ENCODE measurements around the gene SDHA. TPM values are rescaled to one million over a fixed set of nuclear protein-coding genes. Genes with fewer than 3 reads are reported as not detected.

Gene SDHA
- 95.0 and 95.9 TPM in 2 replicates for total RNA-seq

DNA sequence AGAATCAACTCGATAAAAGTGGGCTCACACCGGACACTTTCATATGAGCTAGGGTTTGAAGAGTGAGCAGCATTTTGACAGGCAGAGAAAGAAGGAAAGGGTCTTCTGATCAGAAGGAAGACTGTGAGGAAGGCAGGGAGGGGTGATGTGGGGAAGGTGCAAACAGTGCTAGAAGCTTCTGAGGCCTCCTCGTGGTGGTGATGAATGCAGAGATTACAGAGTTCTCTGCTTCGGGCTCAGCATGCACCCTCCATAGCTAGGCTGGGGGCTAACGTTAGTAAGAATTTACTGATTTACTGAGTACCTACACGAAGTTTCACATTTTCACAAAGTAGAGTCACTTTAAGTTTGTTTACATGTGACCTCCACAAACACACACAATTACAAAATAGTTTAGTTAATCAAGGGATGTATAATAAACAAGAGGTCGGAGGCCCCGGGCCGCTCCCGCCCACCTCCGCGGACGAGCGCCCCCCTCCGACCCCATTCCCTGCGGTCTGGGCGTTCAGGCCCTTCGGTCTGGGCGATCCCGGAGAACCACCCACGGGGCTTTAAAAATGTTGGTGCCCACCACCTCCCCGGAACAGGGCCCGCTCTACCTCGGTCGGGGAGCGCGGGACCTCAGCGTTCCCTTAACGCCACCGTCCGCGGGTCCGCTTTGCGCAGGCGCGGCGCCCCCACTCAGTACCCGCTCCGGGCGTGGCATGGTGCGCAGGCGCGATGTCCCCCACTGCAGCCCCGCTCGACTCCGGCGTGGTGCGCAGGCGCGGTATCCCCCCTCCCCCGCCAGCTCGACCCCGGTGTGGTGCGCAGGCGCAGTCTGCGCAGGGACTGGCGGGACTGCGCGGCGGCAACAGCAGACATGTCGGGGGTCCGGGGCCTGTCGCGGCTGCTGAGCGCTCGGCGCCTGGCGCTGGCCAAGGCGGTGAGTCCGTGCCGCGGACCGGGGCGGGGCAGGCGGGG, at the start of gene SDHA, which contains the start of gene CCDC127:
SDHA (plus strand) TSS at position 827 of the 963 bp plus-strand sequence; CDS start at position 863, 36 bp downstream.
CCDC127 (minus strand) TSS at position 660 of the 963 bp plus-strand sequence. CDS start 1,304 bp downstream, outside the sequence.
- DNase-seq (ENCODE audit: low read depth in 2 of 2), result peak; percentile 93 to 97

DNA sequence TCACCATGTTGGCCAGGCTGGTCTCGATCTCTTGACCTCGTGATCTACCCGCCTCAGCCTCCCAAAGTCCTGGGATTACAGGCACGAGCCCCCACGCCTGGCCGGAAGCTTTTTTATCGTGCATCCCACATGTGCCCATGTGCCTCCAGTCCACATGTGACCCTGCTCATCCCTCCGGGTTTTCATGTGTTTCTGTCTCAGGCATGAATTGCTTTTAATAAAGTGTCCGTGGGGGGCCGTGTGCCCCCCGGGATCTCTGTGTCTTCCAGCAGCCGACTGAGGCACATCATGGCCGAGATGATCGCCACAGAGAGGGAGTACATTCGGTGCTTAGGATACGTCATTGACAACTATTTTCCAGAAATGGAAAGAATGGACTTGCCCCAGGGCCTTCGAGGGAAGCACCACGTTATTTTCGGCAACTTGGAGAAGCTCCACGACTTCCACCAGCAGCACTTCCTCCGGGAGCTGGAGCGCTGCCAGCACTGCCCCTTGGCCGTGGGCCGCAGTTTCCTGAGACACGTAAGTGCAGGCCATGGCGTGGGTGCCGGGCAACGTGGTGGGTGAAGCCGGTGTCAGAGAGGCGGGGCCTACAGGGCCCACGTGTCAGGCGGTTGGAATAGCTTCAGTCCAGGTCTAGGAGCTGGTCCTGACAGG, 48.9 kb upstream of the SDHA start:
- DNase-seq (ENCODE audit: low read depth in 2 of 2), result peak; percentile 64 to 97

DNA sequence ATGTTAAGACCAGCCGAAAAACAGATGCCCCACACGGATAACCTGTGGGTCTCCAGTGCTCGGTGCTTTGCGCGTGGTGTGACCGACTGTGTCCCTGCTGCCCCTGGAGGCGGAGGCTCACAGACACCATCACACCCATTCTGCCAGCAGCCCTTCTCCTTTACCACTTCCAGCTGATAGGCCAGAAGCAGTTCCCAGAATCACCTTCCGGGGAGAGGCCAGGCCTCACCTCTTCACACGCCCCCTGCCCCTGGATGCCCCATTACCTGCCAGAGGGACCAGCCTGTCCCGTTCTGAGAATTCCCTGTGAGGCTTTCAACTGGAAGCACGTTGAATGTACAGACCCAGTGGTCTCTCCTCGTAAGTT, 48.4 kb upstream of the SDHA start:
- no peak for DNase-seq (ENCODE audit: low read depth in 2 of 2)

DNA sequence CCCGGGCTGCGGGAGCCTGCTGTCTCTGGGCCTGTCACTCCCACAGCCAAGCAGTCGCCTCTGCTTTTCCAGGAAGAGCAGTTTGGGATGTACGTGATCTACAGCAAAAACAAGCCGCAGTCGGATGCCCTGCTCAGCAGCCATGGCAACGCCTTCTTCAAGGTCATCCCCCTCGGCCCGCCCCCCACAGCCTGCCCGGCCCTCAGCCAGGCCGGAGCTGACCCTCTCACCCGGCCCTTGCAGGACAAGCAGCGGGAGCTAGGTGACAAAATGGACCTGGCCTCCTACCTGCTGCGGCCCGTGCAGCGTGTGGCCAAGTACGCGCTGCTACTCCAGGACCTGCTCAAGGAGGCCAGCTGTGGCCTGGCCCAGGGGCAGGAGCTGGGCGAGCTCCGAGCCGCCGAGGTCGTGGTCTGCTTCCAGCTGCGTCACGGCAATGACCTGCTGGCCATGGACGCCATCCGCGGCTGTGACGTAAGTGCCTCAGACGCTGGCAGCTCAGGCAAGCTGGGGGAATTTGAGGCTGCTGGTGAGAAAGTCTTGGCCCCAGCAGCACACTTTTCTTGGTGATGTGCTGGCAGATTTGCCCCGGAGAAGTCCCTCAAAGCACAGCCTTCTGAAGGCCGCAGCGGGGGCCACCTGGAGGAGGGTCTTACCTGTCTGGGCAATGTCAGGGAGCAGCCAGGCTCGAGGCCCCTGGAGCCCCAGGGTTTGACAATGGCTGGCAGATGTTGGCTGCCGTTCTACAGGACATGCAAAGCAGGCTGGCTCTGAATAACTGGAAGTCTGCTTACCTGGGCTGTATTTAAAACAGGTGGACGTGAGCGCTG, 46.9 kb upstream of the SDHA start:
- DNase-seq (ENCODE audit: low read depth in 2 of 2), result no peak

DNA sequence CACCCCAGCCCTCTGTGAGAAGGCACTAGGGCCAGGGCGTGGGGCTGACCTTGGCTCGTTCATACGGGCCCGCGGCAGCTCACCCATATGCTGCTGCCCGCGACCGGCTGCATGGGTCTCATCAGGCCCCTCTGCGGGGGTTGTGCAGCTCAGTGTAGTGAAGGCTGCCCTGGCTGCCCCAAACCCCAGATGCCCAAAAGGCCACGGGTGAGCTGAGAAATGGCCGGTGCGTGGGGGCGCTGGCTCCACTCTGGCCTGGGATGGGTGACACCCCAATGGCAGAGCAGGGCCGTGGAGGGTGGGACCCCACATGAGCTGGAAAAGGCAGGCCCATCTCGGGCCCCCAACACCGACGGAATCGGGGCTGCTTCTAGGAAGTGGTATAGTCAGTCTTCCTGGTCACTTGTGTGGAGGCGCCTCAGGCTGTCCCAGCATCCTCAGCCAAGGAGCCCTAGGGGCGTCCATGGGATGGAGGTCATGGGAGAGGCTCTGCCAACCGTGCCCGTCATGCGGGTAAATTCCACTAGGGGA, 46.3 kb upstream of the SDHA start:
- DNase-seq (ENCODE audit: low read depth in 2 of 2), result no peak

DNA sequence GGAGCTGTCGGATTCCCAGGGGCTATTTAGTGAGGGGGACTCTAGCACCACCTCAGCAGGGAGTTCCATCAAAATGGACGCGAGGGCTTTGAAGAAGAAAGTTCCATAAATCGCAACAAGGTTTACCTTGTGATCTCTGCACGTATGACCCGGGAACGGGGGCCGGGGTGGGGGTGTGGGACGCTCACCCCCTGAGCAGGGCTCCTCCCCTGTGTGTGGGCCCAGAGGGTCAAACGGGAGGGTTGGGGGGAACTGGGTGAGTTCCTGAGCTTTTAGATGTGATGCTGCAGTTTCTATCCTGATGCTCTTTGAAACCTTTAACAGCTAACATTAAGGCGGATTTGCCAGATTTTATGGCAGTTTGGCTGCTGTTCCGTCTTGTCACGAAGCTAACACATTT, 45.7 kb upstream of the SDHA start:
- no peak for DNase-seq (ENCODE audit: low read depth in 2 of 2)

DNA sequence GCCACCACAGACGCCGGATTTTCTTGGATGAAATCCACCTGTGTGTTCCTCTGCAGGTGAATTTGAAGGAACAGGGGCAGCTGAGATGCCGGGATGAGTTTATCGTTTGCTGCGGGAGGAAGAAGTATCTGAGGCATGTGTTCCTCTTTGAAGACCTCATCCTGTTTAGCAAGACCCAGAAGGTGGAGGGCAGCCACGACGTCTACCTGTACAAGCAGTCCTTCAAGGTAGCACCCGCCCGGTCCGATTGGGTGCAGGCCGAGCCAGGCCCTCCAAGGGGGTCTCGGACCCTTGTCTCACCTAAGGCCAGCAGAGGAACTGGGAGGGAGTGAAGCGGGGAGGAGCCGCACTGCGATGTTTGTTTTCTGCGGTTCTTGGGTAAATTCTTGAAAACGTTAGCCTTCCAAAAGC, 45.3 kb upstream of the SDHA start:
- DNase-seq (ENCODE audit: low read depth in 2 of 2), result no peak

DNA sequence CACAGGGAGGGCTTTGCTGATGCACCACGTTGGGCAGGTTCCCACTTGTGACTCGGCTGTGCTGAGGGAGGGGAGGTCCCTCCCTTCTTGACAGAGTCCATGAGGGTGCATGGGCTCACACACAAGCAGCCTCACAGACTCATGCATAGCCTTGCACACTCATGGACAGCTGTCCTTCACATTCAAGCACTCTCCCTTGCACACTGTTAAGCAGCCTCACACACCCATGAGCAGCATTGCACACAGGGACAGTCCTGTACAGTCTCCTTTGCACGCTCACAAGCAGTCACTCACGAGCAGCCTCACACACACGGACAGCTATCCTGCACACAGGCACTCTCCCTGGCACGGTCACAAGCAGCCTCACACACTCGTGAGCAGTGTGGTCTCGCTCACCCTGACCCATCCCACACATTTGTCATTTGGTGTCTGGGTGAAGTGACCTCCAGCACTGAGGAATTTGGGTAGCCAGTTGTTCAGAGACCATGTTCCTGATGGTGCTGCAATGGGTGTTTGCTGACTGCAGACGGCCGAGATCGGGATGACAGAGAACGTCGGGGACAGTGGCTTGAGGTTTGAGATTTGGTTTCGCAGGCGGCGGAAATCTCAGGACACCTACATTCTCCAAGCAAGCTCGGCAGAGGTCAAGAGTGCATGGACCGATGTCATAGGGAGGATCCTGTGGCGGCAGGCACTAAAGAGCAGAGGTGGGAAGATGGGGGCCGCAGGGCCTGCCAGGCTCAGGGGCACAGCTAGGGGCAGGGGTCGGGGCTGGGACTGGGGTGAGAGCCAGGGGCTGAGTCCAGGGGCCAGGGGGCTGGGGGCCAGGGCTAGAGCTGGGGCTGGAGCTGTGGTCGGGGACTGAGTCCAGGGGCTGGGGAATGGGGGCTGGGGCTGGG, 44.5 kb upstream of the SDHA start:
- DNase-seq (ENCODE audit: low read depth in 2 of 2), result no peak

DNA sequence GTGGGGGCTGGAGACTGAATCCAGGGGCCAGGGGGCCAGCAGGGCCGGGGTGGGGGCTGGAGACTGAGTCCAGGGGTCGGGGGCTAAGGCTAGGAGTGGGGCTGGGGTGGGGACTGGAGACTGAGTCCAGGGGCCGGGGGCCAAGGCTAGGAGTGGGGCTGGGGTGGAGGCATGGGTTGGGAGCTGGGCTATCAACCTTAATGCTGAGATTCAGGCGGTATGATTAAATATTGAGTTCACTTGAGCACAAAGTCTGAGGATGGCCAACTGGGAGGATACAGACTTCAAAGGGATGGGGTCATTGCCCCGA, 43.9 kb upstream of the SDHA start:
- DNase-seq (ENCODE audit: low read depth in 2 of 2), result no peak

DNA sequence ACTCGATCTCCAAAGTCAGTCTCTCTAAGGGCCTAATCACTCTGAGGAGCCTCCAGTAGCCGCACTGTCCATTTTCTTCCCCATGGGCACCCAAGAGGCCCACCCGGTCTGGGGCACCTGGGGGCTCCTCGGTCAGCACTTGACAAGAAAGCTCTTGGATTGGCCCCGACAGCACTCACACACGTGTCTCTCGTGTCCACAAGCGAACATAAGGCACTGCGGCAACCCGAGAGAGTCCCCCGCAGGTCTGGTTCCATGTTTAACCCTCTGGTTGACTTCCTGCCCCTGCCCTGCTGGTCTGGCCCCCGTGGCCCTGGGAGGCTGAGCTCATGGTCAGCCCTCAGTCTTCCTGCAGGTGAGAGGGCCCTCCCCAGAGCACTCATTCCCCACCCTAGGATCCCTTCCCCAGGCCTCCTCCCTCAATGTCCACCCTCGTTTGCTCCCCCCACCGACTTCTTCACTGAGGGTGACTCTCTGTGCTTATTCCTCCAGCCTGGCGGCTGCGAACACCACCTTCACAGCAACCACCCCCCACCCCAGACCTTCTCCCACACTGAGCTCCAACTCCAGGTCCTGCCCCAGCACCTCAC, 43.1 kb upstream of the SDHA start:
- DNase-seq (ENCODE audit: low read depth in 2 of 2), result no peak

DNA sequence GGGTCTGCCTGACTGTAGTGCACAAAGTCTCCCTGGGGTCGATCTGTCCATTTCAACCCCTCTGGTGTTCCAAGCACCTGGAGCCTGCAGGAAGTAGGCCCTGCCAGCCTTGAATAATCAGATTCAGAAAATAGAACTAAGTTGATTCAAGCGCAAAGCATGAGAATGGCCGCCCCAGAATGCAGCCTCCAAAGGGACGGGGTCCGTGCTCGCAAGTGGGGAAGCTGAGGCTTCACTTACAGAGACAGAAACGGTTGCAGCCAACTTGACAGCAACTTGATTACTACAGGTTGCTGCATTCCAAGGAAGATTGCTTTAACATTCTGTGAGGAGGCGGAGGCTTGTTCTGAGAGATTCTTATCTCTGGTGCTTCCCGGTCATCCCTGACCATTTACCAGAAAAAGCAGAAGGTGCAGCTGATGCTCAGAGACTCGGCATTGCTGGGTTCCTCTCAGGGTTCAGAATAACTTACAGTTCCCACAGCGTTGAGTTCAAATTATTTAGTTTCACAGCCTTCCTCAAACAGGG, 41.8 kb upstream of the SDHA start:
- no peak for DNase-seq (ENCODE audit: low read depth in 2 of 2)

DNA sequence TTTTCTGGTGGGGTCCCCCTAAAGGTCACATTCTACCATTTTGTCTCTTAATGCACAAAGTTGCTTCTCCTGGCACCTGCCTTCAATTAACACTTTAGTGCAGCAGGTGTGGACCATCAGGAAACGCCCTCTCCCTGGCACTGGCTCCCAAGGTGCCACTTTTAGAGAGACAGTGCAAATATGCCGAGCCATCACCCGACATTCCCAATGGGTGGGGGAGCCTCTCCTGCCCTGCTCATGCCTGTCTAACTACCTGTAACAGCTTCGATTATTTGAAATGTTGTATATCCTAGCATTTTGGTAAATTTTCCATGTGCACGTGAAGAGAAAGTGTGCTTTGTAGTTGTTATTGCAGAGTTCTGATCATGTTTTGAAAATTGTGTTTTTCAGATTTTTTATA, 40.0 kb upstream of the SDHA start:
- no peak for DNase-seq (ENCODE audit: low read depth in 2 of 2)

DNA sequence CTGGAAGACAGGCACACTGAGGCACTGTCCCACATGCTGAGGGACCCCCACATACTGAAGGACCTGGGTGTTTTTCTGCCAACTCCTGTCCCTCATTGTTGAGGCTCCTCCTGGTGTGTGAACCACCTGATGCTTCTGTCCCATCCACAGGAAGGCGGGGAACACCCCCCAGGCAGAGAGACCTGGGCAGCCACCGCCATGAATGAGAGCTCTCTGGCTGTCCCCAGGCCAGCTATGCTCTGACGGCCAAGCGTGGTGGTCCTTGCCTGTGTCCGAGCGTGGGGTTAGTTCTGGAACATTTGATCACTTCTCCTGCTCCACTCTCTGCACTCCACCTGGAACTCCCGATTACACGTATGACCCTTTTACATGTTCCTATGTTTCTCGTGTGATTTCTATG, 38.7 kb upstream of the SDHA start:
- no peak for DNase-seq (ENCODE audit: low read depth in 2 of 2)

DNA sequence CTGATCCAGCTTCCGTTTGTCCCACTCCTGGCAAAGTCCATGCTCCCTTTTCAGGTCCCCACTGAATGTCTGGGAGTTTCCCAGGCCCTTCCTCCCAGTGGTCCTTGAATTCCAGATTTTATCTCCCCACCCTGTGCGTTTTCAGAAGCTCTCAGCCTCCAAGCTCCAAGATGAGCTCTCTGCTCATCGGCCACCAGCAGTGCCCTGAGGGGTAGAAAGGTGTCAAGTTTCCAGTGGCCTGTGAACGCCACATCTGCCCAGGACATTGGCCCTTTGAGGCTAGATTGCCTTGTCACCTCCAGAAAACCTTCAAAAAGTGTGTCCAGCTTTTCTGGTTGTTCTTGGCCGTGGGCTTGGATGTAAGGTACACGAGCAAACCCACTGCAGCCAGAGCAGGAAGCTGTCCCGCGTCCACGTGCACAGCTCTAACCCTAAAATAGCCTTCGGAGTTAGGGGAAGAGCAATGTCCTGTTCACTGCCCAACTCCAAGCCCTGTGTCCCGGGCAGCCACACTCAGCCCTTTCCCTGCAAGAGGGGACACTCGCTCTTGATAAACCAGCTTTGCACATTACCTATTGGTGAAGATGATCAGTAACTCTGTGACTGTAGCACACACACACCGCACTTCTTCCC, 37.7 kb upstream of the SDHA start:
- DNase-seq (ENCODE audit: low read depth in 2 of 2), result no peak

DNA sequence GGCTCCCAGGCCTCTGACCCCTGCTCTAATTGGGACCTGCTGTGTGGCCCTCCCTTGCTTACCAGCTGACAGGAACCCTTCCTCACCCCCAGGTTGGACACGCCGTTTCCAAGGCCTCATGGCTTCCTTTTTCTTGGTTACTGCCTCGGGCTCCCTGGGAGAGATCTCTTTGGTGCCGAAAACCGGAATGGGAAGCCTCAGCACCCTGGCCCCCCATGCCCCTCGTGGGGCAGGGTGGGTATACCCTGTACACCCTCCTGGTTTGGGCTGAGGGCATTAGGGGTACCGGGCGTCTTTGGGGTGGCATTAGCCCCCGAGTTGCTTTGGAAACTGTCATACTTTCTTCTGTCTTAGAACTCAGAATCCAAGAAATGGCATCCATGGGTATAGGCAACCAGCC, 37.0 kb upstream of the SDHA start:
- no peak for DNase-seq (ENCODE audit: low read depth in 2 of 2)

DNA sequence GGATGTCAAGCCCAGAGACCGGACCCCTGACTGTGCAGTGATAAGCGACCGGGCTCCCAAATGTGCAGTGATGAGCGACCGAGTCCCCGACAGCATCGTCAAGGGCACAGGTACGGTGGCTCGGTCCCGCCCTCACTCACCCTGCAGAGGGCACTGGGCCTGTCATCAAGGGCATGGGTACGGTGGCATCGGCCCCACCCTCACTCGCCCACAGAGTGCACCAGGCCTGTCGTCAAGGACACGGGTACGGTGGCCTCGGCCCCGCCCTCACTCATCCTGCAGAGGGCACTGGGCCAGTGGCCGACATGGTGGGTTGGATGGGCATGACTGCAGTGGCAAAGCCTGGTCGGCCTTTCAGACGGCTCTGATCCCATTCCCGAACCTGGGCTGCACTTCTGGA, 36.6 kb upstream of the SDHA start:
- no peak for DNase-seq (ENCODE audit: low read depth in 2 of 2)

DNA sequence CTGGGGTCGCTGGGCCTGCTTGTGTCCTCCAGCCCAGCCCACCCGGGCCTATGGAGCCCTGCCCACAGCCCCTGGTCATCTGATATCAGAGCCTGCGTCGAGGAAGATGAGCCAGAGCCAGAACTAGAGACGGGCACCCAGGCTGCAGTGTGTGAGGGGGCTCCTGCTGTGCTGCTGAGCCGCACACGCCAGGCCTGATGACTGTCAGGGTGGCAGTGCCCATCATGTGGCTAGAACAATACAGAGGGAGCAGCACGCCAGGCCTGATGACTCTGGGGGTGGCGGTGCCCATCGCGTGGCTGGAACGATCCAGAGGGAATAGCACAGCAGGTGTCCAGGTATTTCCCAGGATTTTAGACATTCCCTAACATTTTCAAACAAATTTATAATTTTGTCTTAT, 36.0 kb upstream of the SDHA start:
- no peak for DNase-seq (ENCODE audit: low read depth in 2 of 2)

DNA sequence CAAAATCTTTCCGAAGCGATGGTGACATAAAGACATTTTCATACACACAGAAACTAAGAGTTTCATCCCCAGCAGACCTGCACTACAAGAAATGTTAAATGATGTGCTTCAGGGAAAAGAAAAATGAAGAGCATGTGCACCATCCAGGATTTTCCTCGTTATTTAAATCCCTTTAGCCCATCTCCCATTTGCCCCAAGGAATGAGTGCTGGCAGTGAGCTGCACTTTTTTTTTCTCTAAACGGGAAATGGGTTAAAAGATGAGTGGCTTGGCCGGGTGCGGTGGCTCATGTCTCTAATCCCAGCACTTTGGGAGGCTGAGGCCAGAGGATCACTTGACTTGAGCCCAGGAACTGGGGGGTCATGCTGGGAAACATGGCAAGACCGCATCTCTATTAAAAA, 33.6 kb upstream of the SDHA start:
- no peak for DNase-seq (ENCODE audit: low read depth in 2 of 2)
